Endothelial cell of umbilical vein (primary cell): ENCODE measurements around the gene DPH2. TPM values are rescaled to one million over a fixed set of nuclear protein-coding genes. Genes with fewer than 3 reads are reported as not detected.

Experiments used
- BruUV-seq: library from RNA; stranded (reverse); fragments of 400-500 nt; replicated peaks from 2 replicates; lab custom pipeline; 2021; lab: Mats Ljungman, UMichigan
- CTCF ChIA-PET: fragments of 300-600, 350-600 bp; sonication (Branson Sonifier 250); formaldehyde crosslinking; loops from one replicate; lab custom pipeline; 2021; ENCODE audit warnings: antibody characterized with exemption, inconsistent platforms; lab: Charles Lee
- POLR2A ChIA-PET: fragments of 300-600, 350-600 bp; sonication (Branson Sonifier 250); formaldehyde crosslinking; loops from one replicate; lab custom pipeline; 2021; ENCODE audit warnings: antibody characterized with exemption, inconsistent platforms; lab: Charles Lee
- DNase-seq: peaks from one replicate; pipeline ENCODE4 v3.0.0-alpha.2; 2011; ENCODE audit warnings: low read depth, low spot score
- FAIRE-seq: peaks from 2 replicates; lab custom pipeline; 2011; peaks lifted over from hg19 to GRCh38; lab: Jason Lieb, UNC
- H2AFZ ChIP-seq: 2 replicates; pipeline ENCODE4 v1.6.0; 2012; ENCODE audit warnings: low read depth, low read length, control low read depth, inconsistent platforms
- H3K27ac ChIP-seq: 2 replicates; pipeline ENCODE4 v1.5.1; 2011; ENCODE audit warnings: low read depth, mild to moderate bottlenecking, control low read depth, low read length, moderate library complexity; ENCODE audit not compliant: insufficient read depth
- H3K27me3 ChIP-seq, 2 experiments: 2 replicates each; pipeline versions ENCODE4 v1.6.0 to v1.6.1; 2011; ENCODE audit warnings: low read length in 2 of 2, mixed read lengths in 1 of 2; ENCODE audit not compliant: control insufficient read depth in 2 of 2, insufficient read depth in 2 of 2
- H3K36me3 ChIP-seq, 2 experiments: 2 replicates in 1 of 2; 3 replicates in 1 of 2; pipeline ENCODE4 v1.5.1; 2011; ENCODE audit warnings: low read length in 2 of 2, mild to moderate bottlenecking in 1 of 2, moderate library complexity in 1 of 2; ENCODE audit not compliant: control insufficient read depth in 2 of 2, insufficient read depth in 2 of 2; ENCODE audit errors: extremely low read depth in 1 of 2
- H3K4me1 ChIP-seq: 3 replicates; pipeline ENCODE4 v1.5.1; 2011; ENCODE audit warnings: mild to moderate bottlenecking, low read length; ENCODE audit not compliant: control insufficient read depth, insufficient read depth; ENCODE audit errors: extremely low read depth
- H3K4me2 ChIP-seq: 2 replicates; pipeline ENCODE4 v1.6.1; 2011; ENCODE audit warnings: low read length, control low read depth, mixed read lengths; ENCODE audit not compliant: insufficient read depth
- H3K4me3 ChIP-seq, 3 experiments: fragments of 200-600 bp in 1 of 3; sonication (generic), shearing (Covaris generic) in 1 of 3; replicated peaks in 1 of 3; 2 replicates each; pipeline ENCODE4 v1.5.1; 2011 to 2016; ENCODE audit warnings: control low read depth in 3 of 3, low read length in 3 of 3, mild to moderate bottlenecking in 2 of 3, inconsistent platforms in 1 of 3, low read depth in 1 of 3, moderate library complexity in 1 of 3; ENCODE audit not compliant: insufficient read depth in 1 of 3
- H3K79me2 ChIP-seq: 2 replicates; pipeline ENCODE4 v1.6.0; 2012; ENCODE audit warnings: low read length, inconsistent platforms; ENCODE audit not compliant: control insufficient read depth, insufficient read depth
- H3K9ac ChIP-seq: replicated peaks from 2 replicates; pipeline ENCODE3; 2011; ENCODE audit warnings: low read length, control low read depth; ENCODE audit not compliant: insufficient read depth; ENCODE audit errors: extremely low read depth
- H3K9me1 ChIP-seq: replicated peaks from 3 replicates; pipeline ENCODE4 v1.6.0; 2011; ENCODE audit warnings: mild to moderate bottlenecking, low read length; ENCODE audit not compliant: control insufficient read depth, insufficient read depth; ENCODE audit errors: extremely low read depth
- H3K9me3 ChIP-seq: replicated peaks from 2 replicates; pipeline ENCODE4 v1.5.1; 2012; ENCODE audit warnings: low read length, inconsistent platforms; ENCODE audit not compliant: control insufficient read depth, insufficient read depth
- H4K20me1 ChIP-seq: replicated peaks from 2 replicates; pipeline ENCODE3; 2011; ENCODE audit warnings: mild to moderate bottlenecking, low read length; ENCODE audit not compliant: control insufficient read depth, insufficient read depth; ENCODE audit errors: extremely low read depth
- EZH2 ChIP-seq: IDR thresholded peaks from 2 replicates; pipeline ENCODE4 v1.6.1; 2012; ENCODE audit warnings: borderline replicate concordance, low read depth, mild to moderate bottlenecking, moderate library complexity, low read length, inconsistent platforms; ENCODE audit not compliant: severe bottlenecking
- FOS ChIP-seq: IDR thresholded peaks from 2 replicates; pipeline ENCODE4 v1.6.1; 2011; ENCODE audit warnings: mild to moderate bottlenecking, low read length, moderate library complexity, borderline replicate concordance; ENCODE audit not compliant: insufficient read depth
- GATA2 ChIP-seq: IDR thresholded peaks from 2 replicates; pipeline ENCODE4 v1.7.0; 2011; ENCODE audit warnings: low read depth, mild to moderate bottlenecking, moderate library complexity, mixed read lengths, low read length; ENCODE audit not compliant: insufficient read length, insufficient read depth
- JUN ChIP-seq: IDR thresholded peaks from 2 replicates; pipeline ENCODE4 v1.6.1; 2011; ENCODE audit warnings: borderline replicate concordance, low read depth; ENCODE audit not compliant: insufficient read length, insufficient read depth
- MYC ChIP-seq: IDR thresholded peaks from one replicate; pipeline ENCODE4 v1.6.1; 2011; ENCODE audit warnings: mild to moderate bottlenecking, low read depth, low read length
- POLR2A ChIP-seq: IDR thresholded peaks from 2 replicates; pipeline ENCODE4 v1.6.1; 2012; ENCODE audit warnings: low read depth, mild to moderate bottlenecking, control low read depth, low read length
- POLR2AphosphoS5 ChIP-seq: IDR thresholded peaks from 2 replicates; pipeline ENCODE4 v1.6.1; 2012; ENCODE audit warnings: low read depth, mild to moderate bottlenecking, control low read depth, low read length, moderate library complexity; ENCODE audit not compliant: insufficient read depth
- dilution Hi-C: fragments of 300-500 bp; cut with MboI; formaldehyde crosslinking; loops from one replicate; pipeline ENCODE4 v1.15.0; 2019; ENCODE audit warnings: low sequenced_read_pairs; ENCODE audit not compliant: extremely low pct_ligation_motif_present
- intact Hi-C: fragments of 100-400 bp; cut with micrococcal nuclease; formaldehyde crosslinking; loops from one replicate; pipeline ENCODE4 v1.10.0; 2022
- polyA plus RNA-seq, 4 experiments: library from polyadenylated mRNA; depleted of rRNA in 3 of 4; stranded (reverse) in 3 of 4; unstranded in 1 of 4; fragments of >200 nt; gene quantifications; 2 replicates each; pipeline versions ENCODE4 v1.2.1 to v1.2.3, GENCODE V29; 2011 to 2012; ENCODE audit warnings: missing spikeins in 1 of 4
- total RNA-seq: library from RNA; stranded (reverse); gene quantifications from 2 replicates; pipeline ENCODE4 v1.2.3, GENCODE V29; 2021
- TF ChIP-seq, protein P1 (sequence below): IDR thresholded peaks from 2 replicates; pipeline ENCODE4 v1.6.1; 2011; ENCODE audit not compliant: insufficient read depth, insufficient read length
- TF ChIP-seq, protein P2 (sequence below), 2 donors: IDR thresholded peaks; 1 replicate in 1 of 2; 2 replicates in 1 of 2; pipeline ENCODE4 v1.5.1; 2011; ENCODE audit warnings: low read length in 2 of 2, mild to moderate bottlenecking in 2 of 2, moderate library complexity in 2 of 2, control low read depth in 1 of 2, inconsistent platforms in 1 of 2, low read depth in 1 of 2; ENCODE audit not compliant: insufficient read depth in 1 of 2; ENCODE audit errors: extremely low read depth in 1 of 2

The DPH2 gene
- total and polyA plus RNA-seq, 2 donors (not counting 3 experiments of a cell fraction or from before 2014, with no cell fraction given), result 28.1 to 59.1 TPM

DNA sequence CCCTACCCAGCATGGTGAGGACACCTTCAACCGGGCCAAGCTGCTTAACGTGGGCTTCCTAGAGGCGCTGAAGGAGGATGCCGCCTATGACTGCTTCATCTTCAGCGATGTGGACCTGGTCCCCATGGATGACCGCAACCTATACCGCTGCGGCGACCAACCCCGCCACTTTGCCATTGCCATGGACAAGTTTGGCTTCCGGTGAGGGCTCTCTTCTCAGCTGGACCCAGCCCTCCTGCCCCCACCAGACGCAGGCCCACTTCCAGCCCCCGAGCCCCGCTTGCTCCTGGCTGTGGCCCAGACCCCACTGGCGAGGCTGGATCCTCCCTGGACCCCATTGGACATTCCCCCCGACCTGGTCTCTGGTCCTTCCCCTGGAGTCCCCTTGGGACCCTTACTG lies 15.0 kb downstream of the DPH2 start:
- H2AFZ ChIP-seq, result no peak overlapping the region
- no peak overlapping the region for H3K27ac ChIP-seq
- no peaks in the 10 kb centered on the region for H3K27me3 ChIP-seq
- ChIA-PET CTCF (no interaction called here), POLR2A (no interaction called here)
- no peak overlapping the region for H3K4me3 ChIP-seq
- no peaks in the 10 kb centered on the region for H4K20me1 ChIP-seq
- TF ChIP-seq MYC (no peak), EZH2 (no peak), GATA2 (no peak), POLR2A (no peak), FOS (no peak), JUN (no peak), POLR2AphosphoS5 (no peak)
- TF ChIP-seq, protein P1, sequence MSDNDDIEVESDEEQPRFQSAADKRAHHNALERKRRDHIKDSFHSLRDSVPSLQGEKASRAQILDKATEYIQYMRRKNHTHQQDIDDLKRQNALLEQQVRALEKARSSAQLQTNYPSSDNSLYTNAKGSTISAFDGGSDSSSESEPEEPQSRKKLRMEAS, result no peak
- TF ChIP-seq, protein P2, sequence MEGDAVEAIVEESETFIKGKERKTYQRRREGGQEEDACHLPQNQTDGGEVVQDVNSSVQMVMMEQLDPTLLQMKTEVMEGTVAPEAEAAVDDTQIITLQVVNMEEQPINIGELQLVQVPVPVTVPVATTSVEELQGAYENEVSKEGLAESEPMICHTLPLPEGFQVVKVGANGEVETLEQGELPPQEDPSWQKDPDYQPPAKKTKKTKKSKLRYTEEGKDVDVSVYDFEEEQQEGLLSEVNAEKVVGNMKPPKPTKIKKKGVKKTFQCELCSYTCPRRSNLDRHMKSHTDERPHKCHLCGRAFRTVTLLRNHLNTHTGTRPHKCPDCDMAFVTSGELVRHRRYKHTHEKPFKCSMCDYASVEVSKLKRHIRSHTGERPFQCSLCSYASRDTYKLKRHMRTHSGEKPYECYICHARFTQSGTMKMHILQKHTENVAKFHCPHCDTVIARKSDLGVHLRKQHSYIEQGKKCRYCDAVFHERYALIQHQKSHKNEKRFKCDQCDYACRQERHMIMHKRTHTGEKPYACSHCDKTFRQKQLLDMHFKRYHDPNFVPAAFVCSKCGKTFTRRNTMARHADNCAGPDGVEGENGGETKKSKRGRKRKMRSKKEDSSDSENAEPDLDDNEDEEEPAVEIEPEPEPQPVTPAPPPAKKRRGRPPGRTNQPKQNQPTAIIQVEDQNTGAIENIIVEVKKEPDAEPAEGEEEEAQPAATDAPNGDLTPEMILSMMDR (IDR thresholded peaks at IDR 0.05; ENCODE audit: extremely low read depth in 1 of 2, insufficient read depth in 1 of 2, low read depth in 1 of 2, low read length in 2 of 2), result no peak
- intact Hi-C loops, result no loop called here
- H3K4me2 ChIP-seq, result no peak overlapping the region
- H3K4me1 ChIP-seq, result peaks cover 8% of the 10 kb centered on the region
- FAIRE-seq (no peak), DNase-seq (no peak)
- BruUV-seq, result no TSS peak
- no peak overlapping the region for H3K9ac ChIP-seq
- peaks cover 0 to 10% of the 10 kb centered on the region in 2 experiments for H3K36me3 ChIP-seq
- dilution Hi-C loops, result no loop called here
- H3K79me2 ChIP-seq, result peaks cover 18% of the 10 kb centered on the region
- H3K9me1 ChIP-seq, result no peaks in the 10 kb centered on the region
- no peaks in the 10 kb centered on the region for H3K9me3 ChIP-seq
